Astrocyte of the hippocampus (primary cell): Measurements from ENCODE around the gene SP1.
A peak's percentile ranks its signal among the peaks of the same experiment; 100 is the strongest.
"Not testable (repeated sequence)": the region's sequence is repeated elsewhere in the genome, so short reads cannot be mapped to it uniquely, and the experiment has no call there.

Experiments
- DNase-seq: peaks from one replicate; pipeline ENCODE4 v3.0.0; 2011; ENCODE audit warnings: low read depth, low spot score

The SP1 gene

GRCh38 chr12:53413485-53414204 is 33.7 kb downstream of the SP1 start:
- DNase-seq, result no peak

GRCh38 chr12:53414756-53415417 is 34.9 kb downstream of the SP1 start:
- no peak for DNase-seq

- DNase-seq, result peak; percentile 33
These were observed 35.9 kb downstream of the SP1 start for GRCh38 chr12:53415752-53416389.

GRCh38 chr12:53417291-53417816 is 37.4 kb downstream of the SP1 start:
- not testable (repeated sequence) for DNase-seq

GRCh38 chr12:53418221-53418620 is 38.2 kb downstream of the SP1 start:
- DNase-seq, result no peak

GRCh38 chr12:53419756-53420155 is 39.8 kb downstream of the SP1 start:
- DNase-seq, result no peak

GRCh38 chr12:53422247-53422646 is 42.3 kb downstream of the SP1 start:
- DNase-seq, result not testable (repeated sequence)

- DNase-seq, result no peak
These were observed 43.6 kb downstream of the SP1 start, which contains the start of gene AMHR2 for GRCh38 chr12:53423597-53423996. Gene AMHR2, plus strand, starts transcription at chr12:53423855. Its CDS starts 80 bp downstream, at chr12:53423935.

GRCh38 chr12:53424626-53425514 is 44.9 kb downstream of the SP1 start:
- no peak for DNase-seq

GRCh38 chr12:53425515-53426150 is 45.7 kb downstream of the SP1 start:
- no peak for DNase-seq

- peak; percentile 65 for DNase-seq
These were observed 48.1 kb downstream of the SP1 start for GRCh38 chr12:53427905-53428594.

GRCh38 chr12:53428741-53429140 is 48.8 kb downstream of the SP1 start:
- no peak for DNase-seq

- DNase-seq, result no peak
These were observed 50.1 kb downstream of the SP1 start for GRCh38 chr12:53430116-53430515.

GRCh38 chr12:53431187-53431586 is 51.2 kb downstream of the SP1 start:
- no peak for DNase-seq

GRCh38 chr12:53435326-53435725 is 55.4 kb downstream of the SP1 start:
- not testable (repeated sequence) for DNase-seq

- not testable (repeated sequence) for DNase-seq
These were observed 59.6 kb downstream of the SP1 start for GRCh38 chr12:53439582-53439981.

GRCh38 chr12:53441040-53441833 is 61.3 kb downstream of the SP1 start, which contains the start of gene PRR13:
Gene PRR13, plus strand, starts transcription at chr12:53441734. Its CDS starts 981 bp downstream, at chr12:53442715.
- peak; percentile 99 for DNase-seq

GRCh38 chr12:53443955-53444354 is 64.0 kb downstream of the SP1 start:
- no peak for DNase-seq

- not testable (repeated sequence) for DNase-seq
These were observed 64.8 kb downstream of the SP1 start for GRCh38 chr12:53444593-53445325.
